ENCODE measurements around the gene PISD.

- TF ChIP-seq CTCF (IDR thresholded peaks at IDR 0.05; ENCODE audit: insufficient read depth, low read length), result no peak
- TF ChIP-seq SPI1 (IDR thresholded peaks at IDR 0.05; ENCODE audit: borderline replicate concordance, low read depth), result no peak
- no peak for TF ChIP-seq GABPA (IDR thresholded peaks at IDR 0.05; ENCODE audit: low read depth)
Observed at GRCh38 chr22:31680861-31681341, 18.9 kb upstream of the PISD start.

Measured in HL-60 (cell line).